H1 (cell line): ENCODE measurements around the gene CHST13.

ENCODE experiments used
- GTF2F1 ChIP-seq: IDR thresholded peaks from 2 replicates; pipeline ENCODE4 v1.6.1; 2012; ENCODE audit warnings: low read depth, low read length, improper control_type of control experiment, borderline replicate concordance
- TF ChIP-seq, protein P1 (sequence below): IDR thresholded peaks from 2 replicates; pipeline ENCODE4 v1.6.1; 2011; ENCODE audit warnings: low read depth, mild to moderate bottlenecking, low read length; ENCODE audit not compliant: insufficient read depth

DNA sequence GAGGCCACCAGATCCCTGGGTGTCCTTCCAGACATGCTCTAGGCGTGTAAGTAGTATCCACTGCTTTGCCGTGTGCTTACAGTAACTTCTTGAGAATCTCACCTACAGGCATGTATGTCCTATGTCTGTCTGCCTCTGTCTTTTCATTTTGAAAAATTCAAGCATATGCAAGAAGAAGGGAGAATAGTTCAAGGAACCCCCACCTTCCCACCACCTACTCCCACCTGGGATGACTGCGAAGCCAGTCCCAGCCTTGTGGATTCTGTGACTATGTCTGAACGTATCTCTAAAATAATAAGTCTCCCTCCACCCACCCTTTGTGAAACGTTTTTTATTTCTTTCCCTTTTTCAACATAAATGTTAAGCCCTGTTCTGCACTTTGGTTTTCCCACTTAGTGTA is 15.0 kb downstream of the CHST13 start:
- TF ChIP-seq, protein P1, sequence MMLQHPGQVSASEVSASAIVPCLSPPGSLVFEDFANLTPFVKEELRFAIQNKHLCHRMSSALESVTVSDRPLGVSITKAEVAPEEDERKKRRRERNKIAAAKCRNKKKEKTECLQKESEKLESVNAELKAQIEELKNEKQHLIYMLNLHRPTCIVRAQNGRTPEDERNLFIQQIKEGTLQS = no peak
- TF ChIP-seq GTF2F1 = no peak
